HG03342 (cell line): ENCODE results near the gene ST7.
"Not testable (repeated sequence)": the region's sequence is repeated elsewhere in the genome, so short reads cannot be mapped to it uniquely, and the experiment has no call there.

Experiments
- ATAC-seq: cut with Tn5 transposase; IDR thresholded peaks from one replicate; pipeline ENCODE4 v1.9.1; 2021; ENCODE audit warnings: mild to moderate bottlenecking, moderate library complexity; ENCODE audit not compliant: unreplicated experiment

The ST7 gene

GRCh38 chr7:116971869-116972268, 18.6 kb downstream of the ST7 start:
- no peak for ATAC-seq

- ATAC-seq: not testable (repeated sequence)
Observed at GRCh38 chr7:116975024-116975423, 21.7 kb downstream of the ST7 start.

GRCh38 chr7:116977172-116977571, 23.9 kb downstream of the ST7 start:
- no peak for ATAC-seq

- no peak for ATAC-seq
Observed at GRCh38 chr7:116978006-116978405, 24.7 kb downstream of the ST7 start.

- no peak for ATAC-seq
Observed at GRCh38 chr7:116979430-116979829, 26.1 kb downstream of the ST7 start.

GRCh38 chr7:116980354-116980753, 27.1 kb downstream of the ST7 start:
- no peak for ATAC-seq

GRCh38 chr7:116981939-116982338, 28.6 kb downstream of the ST7 start:
- ATAC-seq: no peak

- ATAC-seq: peak; percentile 6
Observed at GRCh38 chr7:116984511-116984910, 31.2 kb downstream of the ST7 start.

- ATAC-seq: peak; percentile 67
Observed at GRCh38 chr7:116984917-116985316, 31.6 kb downstream of the ST7 start.

GRCh38 chr7:116985575-116985974, 32.3 kb downstream of the ST7 start:
- no peak for ATAC-seq

- no peak for ATAC-seq
Observed at GRCh38 chr7:116986611-116987565, 33.6 kb downstream of the ST7 start.

GRCh38 chr7:116988363-116988989, 35.2 kb downstream of the ST7 start:
- no peak for ATAC-seq

- no peak for ATAC-seq
Observed at GRCh38 chr7:116990056-116990455, 36.8 kb downstream of the ST7 start.

- ATAC-seq: no peak
Observed at GRCh38 chr7:116991233-116991632, 37.9 kb downstream of the ST7 start.

GRCh38 chr7:116994611-116995010, 41.3 kb downstream of the ST7 start:
- ATAC-seq: no peak

- no peak for ATAC-seq
Observed at GRCh38 chr7:116997972-116998371, 44.7 kb downstream of the ST7 start.

GRCh38 chr7:116998567-116999175, 45.4 kb downstream of the ST7 start:
- ATAC-seq: no peak

GRCh38 chr7:116999311-116999710, 46.0 kb downstream of the ST7 start:
- ATAC-seq: no peak

GRCh38 chr7:117001283-117001682, 48.0 kb downstream of the ST7 start:
- ATAC-seq: no peak

- ATAC-seq: no peak
Observed at GRCh38 chr7:117004899-117005298, 51.6 kb downstream of the ST7 start.

GRCh38 chr7:117005449-117005848, 52.1 kb downstream of the ST7 start:
- ATAC-seq: no peak
